HCT116 (cell line): ENCODE data around the gene CYB5R3. TPM values are rescaled to one million over a fixed set of nuclear protein-coding genes. Genes with fewer than 3 reads are reported as not detected.

ENCODE experiments used
- ATAC-seq: fragments of 200-7000 bp; cut with Tn5 transposase; 2 replicates; pipeline ENCODE4 v1.9.1; 2020; ENCODE audit warnings: mild to moderate bottlenecking, moderate library complexity
- BruUV-seq: library from RNA; stranded (reverse); fragments of 400-500 nt; replicated peaks from 2 replicates; lab custom pipeline; 2021; lab: Mats Ljungman, UMichigan
- CTCF ChIA-PET: fragments of 300-600 bp; sonication (Branson Sonifier 250); formaldehyde crosslinking; loops from one replicate; lab custom pipeline; 2021; ENCODE audit warnings: antibody characterized with exemption; lab: Charles Lee
- POLR2A ChIA-PET: fragments of 300-600, 350-600 bp; sonication (Branson Sonifier 250); formaldehyde crosslinking; loops from one replicate; lab custom pipeline; 2021; ENCODE audit warnings: antibody characterized with exemption; lab: Charles Lee
- RAD21 ChIA-PET, 2 experiments: fragments of 300-600 bp; sonication (Branson Sonifier 250); formaldehyde crosslinking; loops; one replicate each; lab custom pipeline; 2023; ENCODE audit warnings: low total read pairs in 2 of 2; ENCODE audit not compliant: uncharacterized antibody in 2 of 2, unreplicated experiment in 2 of 2, low non-redundant PET in 1 of 2; lab: Charles Lee
- DNase-seq: peaks from one replicate; pipeline ENCODE4 v3.0.0-alpha.2; 2010; ENCODE audit warnings: low read depth, low spot score
- H2AFZ ChIP-seq: fragments of 200-600 bp; shearing (Covaris generic), sonication (generic); 2 replicates; pipeline ENCODE4 v1.6.1; 2017; ENCODE audit warnings: low read depth, mixed run types, mixed read lengths, antibody characterized with exemption, low read length; ENCODE audit not compliant: poor library complexity, severe bottlenecking
- H3K27ac ChIP-seq: 2 replicates; pipeline ENCODE4 v1.5.1; 2012; ENCODE audit warnings: low read depth, low read length
- H3K27me3 ChIP-seq: fragments of 200-600 bp; sonication (generic); 2 replicates; pipeline ENCODE4 v1.6.1; 2016; ENCODE audit warnings: mixed run types, low read length, mixed read lengths; ENCODE audit not compliant: insufficient read depth
- H3K36me3 ChIP-seq, 2 experiments: fragments of 200-500 bp in 1 of 2; fragments of 200-600 bp in 1 of 2; sonication (Bioruptor generic) in 1 of 2; sonication (generic) in 1 of 2; 2 replicates each; pipeline versions ENCODE4 v1.5.1 to v1.6.1; 2014 to 2016; ENCODE audit warnings: low read length in 2 of 2, inconsistent platforms in 1 of 2, mixed read lengths in 1 of 2, mixed run types in 1 of 2; ENCODE audit not compliant: insufficient read depth in 2 of 2, control insufficient read depth in 1 of 2
- H3K4me1 ChIP-seq, 2 experiments: fragments of 200-600 bp in 1 of 2; sonication (generic) in 1 of 2; 2 replicates each; pipeline versions ENCODE4 v1.5.1 to v1.6.1; 2012 to 2017; ENCODE audit warnings: low read length in 2 of 2, inconsistent platforms in 1 of 2, mild to moderate bottlenecking in 1 of 2, mixed read lengths in 1 of 2, mixed run types in 1 of 2, moderate library complexity in 1 of 2; ENCODE audit not compliant: insufficient read depth in 2 of 2, control insufficient read depth in 1 of 2
- H3K4me2 ChIP-seq: fragments of 200-600 bp; sonication (generic); 2 replicates; pipeline ENCODE4 v1.6.1; 2017; ENCODE audit warnings: mixed run types, low read length, mixed read lengths
- H3K4me3 ChIP-seq, 2 experiments: fragments of 200-600 bp in 1 of 2; sonication (generic) in 1 of 2; replicated peaks in 1 of 2; 2 replicates each; pipeline ENCODE4 v1.5.1; 2011 to 2016; ENCODE audit warnings: low read length in 2 of 2, control low read depth in 1 of 2, low read depth in 1 of 2, mild to moderate bottlenecking in 1 of 2, mixed read lengths in 1 of 2, mixed run types in 1 of 2
- H3K79me2 ChIP-seq: fragments of 200-600 bp; sonication (generic); 2 replicates; pipeline ENCODE4 v1.6.1; 2017; ENCODE audit warnings: mild to moderate bottlenecking, mixed run types, low read length, moderate library complexity, mixed read lengths; ENCODE audit not compliant: insufficient read depth
- H3K9ac ChIP-seq: fragments of 200-600 bp; sonication (generic); 2 replicates; pipeline ENCODE4 v1.6.1; 2016; ENCODE audit warnings: low read length, mixed read lengths
- H3K9me2 ChIP-seq: fragments of 200-600 bp; sonication (generic), shearing (Covaris generic); 2 replicates; pipeline ENCODE4 v1.6.1; 2017; ENCODE audit warnings: mixed run types, mild to moderate bottlenecking, moderate library complexity; ENCODE audit not compliant: insufficient read depth
- H3K9me3 ChIP-seq, 2 experiments: fragments of 200-500 bp in 1 of 2; fragments of 200-600 bp in 1 of 2; sonication (Bioruptor generic) in 1 of 2; sonication (generic) in 1 of 2; 2 replicates each; pipeline ENCODE4 v1.6.1; 2014 to 2017; ENCODE audit warnings: low read length in 2 of 2, mixed read lengths in 2 of 2, inconsistent platforms in 1 of 2, low read depth in 1 of 2, mild to moderate bottlenecking in 1 of 2, mixed run types in 1 of 2, moderate library complexity in 1 of 2; ENCODE audit not compliant: control insufficient read depth in 1 of 2, insufficient read depth in 1 of 2
- H4K20me1 ChIP-seq: fragments of 200-600 bp; sonication (generic), shearing (Covaris generic); 2 replicates; pipeline ENCODE4 v1.6.1; 2017; ENCODE audit warnings: mixed run types, mild to moderate bottlenecking, moderate library complexity; ENCODE audit not compliant: insufficient read depth
- POLR2AphosphoS5 ChIP-seq: IDR thresholded peaks from 2 replicates; pipeline ENCODE4 v1.6.1; 2011; ENCODE audit warnings: mild to moderate bottlenecking, low read depth, low read length, moderate library complexity
- SP1 ChIP-seq: IDR thresholded peaks from 2 replicates; pipeline ENCODE4 v1.6.1; 2012; ENCODE audit warnings: low read depth
- intact Hi-C: fragments of 100-400 bp; cut with micrococcal nuclease; formaldehyde crosslinking; loops from 2 replicates; pipeline ENCODE4 v1.10.0; 2022
- total RNA-seq: library from RNA; stranded (reverse); gene quantifications from one replicate; pipeline ENCODE4 v1.2.1, GENCODE V29; 2021; ENCODE audit not compliant: unreplicated experiment
- TF ChIP-seq, protein P1 (sequence below): IDR thresholded peaks from 2 replicates; pipeline ENCODE4 v1.6.1; 2011; ENCODE audit warnings: mild to moderate bottlenecking, low read length, moderate library complexity; ENCODE audit not compliant: insufficient replicate concordance; ENCODE audit errors: extremely low read depth
- TF ChIP-seq, protein P2 (sequence below): IDR thresholded peaks from 2 replicates; pipeline ENCODE4 v1.6.1; 2012

The CYB5R3 gene
- total RNA-seq, 1 experiment from 2014 or later, result 127 TPM

- Histone ChIP-seq H3K4me3 (no peak overlapping the region), H3K79me2 (peaks cover 83% of the 10 kb centered on the region), H2AFZ (no peak overlapping the region), H3K36me3 (no peaks in the 10 kb centered on the region), H3K27ac (no peak overlapping the region), H3K27me3 (no peaks in the 10 kb centered on the region), H3K9me2 (no peaks in the 10 kb centered on the region), H3K9ac (no peak overlapping the region), H3K9me3 (no peaks in the 10 kb centered on the region), H3K4me2 (no peak overlapping the region), H4K20me1 (no peaks in the 10 kb centered on the region), H3K4me1 (peaks cover 1 to 22% of the 10 kb centered on the region in 2 experiments; a peak in 3 of 4 replicates)
- DNase-seq (no peak), ATAC-seq (no peak)
- CTCF ChIA-PET, result no interaction called here
- POLR2A ChIA-PET, result no interaction called here
- BruUV-seq, result no TSS peak
- TF ChIP-seq, protein P1, sequence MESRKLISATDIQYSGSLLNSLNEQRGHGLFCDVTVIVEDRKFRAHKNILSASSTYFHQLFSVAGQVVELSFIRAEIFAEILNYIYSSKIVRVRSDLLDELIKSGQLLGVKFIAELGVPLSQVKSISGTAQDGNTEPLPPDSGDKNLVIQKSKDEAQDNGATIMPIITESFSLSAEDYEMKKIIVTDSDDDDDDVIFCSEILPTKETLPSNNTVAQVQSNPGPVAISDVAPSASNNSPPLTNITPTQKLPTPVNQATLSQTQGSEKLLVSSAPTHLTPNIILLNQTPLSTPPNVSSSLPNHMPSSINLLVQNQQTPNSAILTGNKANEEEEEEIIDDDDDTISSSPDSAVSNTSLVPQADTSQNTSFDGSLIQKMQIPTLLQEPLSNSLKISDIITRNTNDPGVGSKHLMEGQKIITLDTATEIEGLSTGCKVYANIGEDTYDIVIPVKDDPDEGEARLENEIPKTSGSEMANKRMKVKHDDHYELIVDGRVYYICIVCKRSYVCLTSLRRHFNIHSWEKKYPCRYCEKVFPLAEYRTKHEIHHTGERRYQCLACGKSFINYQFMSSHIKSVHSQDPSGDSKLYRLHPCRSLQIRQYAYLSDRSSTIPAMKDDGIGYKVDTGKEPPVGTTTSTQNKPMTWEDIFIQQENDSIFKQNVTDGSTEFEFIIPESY, result no peak
- TF ChIP-seq, protein P2, sequence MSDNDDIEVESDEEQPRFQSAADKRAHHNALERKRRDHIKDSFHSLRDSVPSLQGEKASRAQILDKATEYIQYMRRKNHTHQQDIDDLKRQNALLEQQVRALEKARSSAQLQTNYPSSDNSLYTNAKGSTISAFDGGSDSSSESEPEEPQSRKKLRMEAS, result no peak
- TF ChIP-seq POLR2AphosphoS5 (no peak), SP1 (no peak)
- intact Hi-C loops, result no loop called here
- RAD21 ChIA-PET, result no interaction called here
Observed at GRCh38 chr22:42644422-42645340, 4.5 kb downstream of the CYB5R3 start.
